Stimulated activated CD8-positive, alpha-beta memory T cell treated with anti-CD3 and anti-CD28 coated beads, Interleukin-4, amount 100 ng/mL, for 4 hours (primary cell): ENCODE results near the gene CBFA2T3.
"Not testable (repeated sequence)": the region's sequence is repeated elsewhere in the genome, so short reads cannot be mapped to it uniquely, and the experiment has no call there.

ENCODE experiments used
- DNase-seq, 2 donors: peaks; one replicate each; pipeline ENCODE4 v3.0.0-alpha.2; 2020; ENCODE audit warnings: low read depth in 2 of 2, low spot score in 1 of 2

Gene CBFA2T3

GRCh38 chr16:88977018-88977811 is at the start of gene CBFA2T3:
Gene CBFA2T3, minus strand, starts transcription at chr16:88977207. Its CDS starts 400 bp downstream, at chr16:88976807.
- DNase-seq, result no peak

GRCh38 chr16:89026121-89026612 is 49.2 kb upstream of the CBFA2T3 start:
- peak; percentile 13 to 38 for DNase-seq

- no peak for DNase-seq
These were observed 48.6 kb upstream of the CBFA2T3 start for GRCh38 chr16:89025636-89026035.

GRCh38 chr16:89024546-89025060 is 47.6 kb upstream of the CBFA2T3 start:
- DNase-seq, result no peak

GRCh38 chr16:89023621-89024511 is 46.9 kb upstream of the CBFA2T3 start:
- no peak for DNase-seq

GRCh38 chr16:89023151-89023551 is 46.1 kb upstream of the CBFA2T3 start:
- no peak for DNase-seq

- DNase-seq, result no peak
These were observed 45.2 kb upstream of the CBFA2T3 start for GRCh38 chr16:89022051-89022836.

- DNase-seq, result no peak
These were observed 44.1 kb upstream of the CBFA2T3 start for GRCh38 chr16:89020925-89021595.

GRCh38 chr16:89020068-89020924 is 43.3 kb upstream of the CBFA2T3 start:
- DNase-seq, result no peak

- DNase-seq, result no peak
These were observed 42.5 kb upstream of the CBFA2T3 start for GRCh38 chr16:89019511-89019910.

GRCh38 chr16:89018282-89019158 is 41.5 kb upstream of the CBFA2T3 start:
- DNase-seq, result no peak

- no peak for DNase-seq
These were observed 40.7 kb upstream of the CBFA2T3 start for GRCh38 chr16:89017543-89018281.

GRCh38 chr16:89016561-89016960 is 39.6 kb upstream of the CBFA2T3 start:
- not testable (repeated sequence) for DNase-seq

- DNase-seq, result no peak
These were observed 38.4 kb upstream of the CBFA2T3 start for GRCh38 chr16:89015271-89015859.

GRCh38 chr16:89014403-89015230 is 37.6 kb upstream of the CBFA2T3 start:
- DNase-seq, result no peak

GRCh38 chr16:89013692-89014402 is 36.8 kb upstream of the CBFA2T3 start:
- DNase-seq, result no peak
